Caco-2 (cell line): Measurements from ENCODE around the gene CCDC102A. TPM values are rescaled to one million over a fixed set of nuclear protein-coding genes. Genes with fewer than 3 reads are reported as not detected.

ENCODE experiments used
- BruUV-seq: library from RNA; stranded (reverse); fragments of 400-500 nt; replicated peaks from 2 replicates; lab custom pipeline; 2021; lab: Mats Ljungman, UMichigan
- CTCF ChIA-PET: fragments of 300-600 bp; sonication (Branson Sonifier 250); formaldehyde crosslinking; loops from one replicate; lab custom pipeline; 2022; ENCODE audit warnings: antibody characterized with exemption; lab: Charles Lee
- POLR2A ChIA-PET: fragments of 300-600 bp; sonication (Branson Sonifier 250); formaldehyde crosslinking; loops from one replicate; lab custom pipeline; 2022; ENCODE audit warnings: antibody characterized with exemption; lab: Charles Lee
- DNase-seq, 2 experiments: peaks; one replicate each; pipeline versions ENCODE4 v3.0.0 to v3.0.0-alpha.2; 2020 to 2022
- H3K27me3 ChIP-seq: replicated peaks from 2 replicates; pipeline ENCODE4 v1.6.0; 2011; ENCODE audit warnings: low read length; ENCODE audit not compliant: control insufficient read depth, insufficient read depth
- H3K36me3 ChIP-seq: 2 replicates; pipeline ENCODE4 v1.5.1; 2011; ENCODE audit warnings: low read length; ENCODE audit not compliant: control insufficient read depth, insufficient read depth
- H3K4me1 ChIP-seq: fragments of 250-450 bp; sonication (Bioruptor Pico); 2 replicates; pipeline ENCODE4 v1.5.1; 2020; ENCODE audit warnings: mild to moderate bottlenecking
- H3K4me3 ChIP-seq: 2 replicates; pipeline ENCODE4 v1.5.1; 2011; ENCODE audit warnings: low read depth, mild to moderate bottlenecking, control low read depth, low read length
- H3K9me3 ChIP-seq: fragments of 250-450 bp; sonication (Bioruptor Pico); 2 replicates; pipeline ENCODE4 v1.5.1; 2020; ENCODE audit warnings: mild to moderate bottlenecking, moderate library complexity
- H3K27ac Mint-ChIP-seq: one replicate; pipeline ENCODE4 v1.8.0; 2022; ENCODE audit warnings: mixed read lengths; ENCODE audit not compliant: unreplicated experiment
- H3K27me3 Mint-ChIP-seq: one replicate; pipeline ENCODE4 v1.8.0; 2022; ENCODE audit warnings: mixed read lengths; ENCODE audit not compliant: insufficient read depth, unreplicated experiment
- H3K36me3 Mint-ChIP-seq: one replicate; pipeline ENCODE4 v1.8.0; 2022; ENCODE audit warnings: mild to moderate bottlenecking, mixed read lengths; ENCODE audit not compliant: insufficient read depth, unreplicated experiment
- H3K4me1 Mint-ChIP-seq: one replicate; pipeline ENCODE4 v1.8.0; 2022; ENCODE audit warnings: low read depth, mixed read lengths; ENCODE audit not compliant: unreplicated experiment
- H3K4me3 Mint-ChIP-seq: one replicate; pipeline ENCODE4 v1.8.0; 2022; ENCODE audit warnings: mild to moderate bottlenecking, moderate library complexity, mixed read lengths; ENCODE audit not compliant: unreplicated experiment
- H3K9me3 Mint-ChIP-seq: one replicate; pipeline ENCODE4 v1.8.0; 2022; ENCODE audit warnings: mixed read lengths; ENCODE audit not compliant: unreplicated experiment
- intact Hi-C: fragments of 100-400 bp; cut with micrococcal nuclease; formaldehyde crosslinking; loops from one replicate; pipeline ENCODE4 v1.10.0; 2022; ENCODE audit not compliant: unreplicated experiment
- total RNA-seq: library from RNA; stranded (reverse); gene quantifications from 2 replicates; pipeline ENCODE4 v1.2.3, GENCODE V29; 2022
- TF ChIP-seq, protein P1 (sequence below), 2 experiments: fragments of 200-600 bp in 1 of 2; IDR thresholded peaks; 1 replicate in 1 of 2; 2 replicates in 1 of 2; pipeline versions ENCODE4 v1.5.1 to v1.8.0; 2011 to 2022; ENCODE audit warnings: antibody characterized with exemption in 1 of 2, control low read depth in 1 of 2, inconsistent platforms in 1 of 2, low read depth in 1 of 2, low read length in 1 of 2, mild to moderate bottlenecking in 1 of 2, moderate library complexity in 1 of 2; ENCODE audit not compliant: insufficient read depth in 1 of 2, severe bottlenecking in 1 of 2, unreplicated experiment in 1 of 2

Gene CCDC102A
- total RNA-seq, 1 experiment from 2014 or later: 11.8 TPM

DNA sequence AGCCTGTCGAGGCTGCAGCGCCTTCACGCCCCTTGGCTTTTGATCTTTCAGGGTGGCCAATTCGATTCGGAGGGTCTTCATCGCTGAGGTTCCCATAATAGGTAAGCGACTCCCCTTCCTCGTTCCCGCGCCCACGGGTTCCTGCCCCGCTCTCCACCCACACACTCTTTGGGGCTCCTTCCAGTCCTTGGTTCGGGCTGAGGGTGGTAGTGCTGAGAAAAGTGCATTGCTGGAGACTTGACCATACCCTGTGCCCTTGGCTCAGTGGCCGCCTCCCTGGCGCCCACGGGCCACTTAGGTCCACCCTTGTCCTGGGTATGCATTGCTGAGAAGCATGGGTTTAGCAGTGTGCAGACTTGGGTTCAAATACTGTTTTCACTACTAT, 73.4 kb downstream of the CCDC102A start:
- DNase-seq: no peak
- BruUV-seq: no TSS peak
- CTCF ChIA-PET: interaction anchor here (0.6 to 2.8 kb wide), 10 partner anchors 8 to 273 kb away, joined by 3 to 17 read pairs (median 7); partner anchors contain the start of genes CIAPIN1, COQ9 and KATNB1
- H3K27ac Mint-ChIP-seq: peak overlapping the region; percentile 92
- no peaks in the 10 kb centered on the region for H3K27me3 ChIP-seq
- TF ChIP-seq, protein P1, sequence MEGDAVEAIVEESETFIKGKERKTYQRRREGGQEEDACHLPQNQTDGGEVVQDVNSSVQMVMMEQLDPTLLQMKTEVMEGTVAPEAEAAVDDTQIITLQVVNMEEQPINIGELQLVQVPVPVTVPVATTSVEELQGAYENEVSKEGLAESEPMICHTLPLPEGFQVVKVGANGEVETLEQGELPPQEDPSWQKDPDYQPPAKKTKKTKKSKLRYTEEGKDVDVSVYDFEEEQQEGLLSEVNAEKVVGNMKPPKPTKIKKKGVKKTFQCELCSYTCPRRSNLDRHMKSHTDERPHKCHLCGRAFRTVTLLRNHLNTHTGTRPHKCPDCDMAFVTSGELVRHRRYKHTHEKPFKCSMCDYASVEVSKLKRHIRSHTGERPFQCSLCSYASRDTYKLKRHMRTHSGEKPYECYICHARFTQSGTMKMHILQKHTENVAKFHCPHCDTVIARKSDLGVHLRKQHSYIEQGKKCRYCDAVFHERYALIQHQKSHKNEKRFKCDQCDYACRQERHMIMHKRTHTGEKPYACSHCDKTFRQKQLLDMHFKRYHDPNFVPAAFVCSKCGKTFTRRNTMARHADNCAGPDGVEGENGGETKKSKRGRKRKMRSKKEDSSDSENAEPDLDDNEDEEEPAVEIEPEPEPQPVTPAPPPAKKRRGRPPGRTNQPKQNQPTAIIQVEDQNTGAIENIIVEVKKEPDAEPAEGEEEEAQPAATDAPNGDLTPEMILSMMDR (IDR thresholded peaks at IDR 0.05; ENCODE audit: insufficient read depth in 1 of 2, low read depth in 1 of 2, low read length in 1 of 2, severe bottlenecking in 1 of 2, unreplicated experiment in 1 of 2): no peak
- POLR2A ChIA-PET: interaction anchor here (1.2 to 2.3 kb wide), 4 partner anchors 14 to 65 kb away, joined by 3 to 16 read pairs (median 5); partner anchors contain the start of genes CIAPIN1 and COQ9
- H3K4me3 Mint-ChIP-seq: peak overlapping the region; percentile 85
- peaks cover 3% of the 10 kb centered on the region; the same call in 1 of the 2 replicates for H3K36me3 ChIP-seq
- peaks cover 37% of the 10 kb centered on the region for H3K36me3 Mint-ChIP-seq
- no peaks in the 10 kb centered on the region for H3K9me3 Mint-ChIP-seq
- intact Hi-C loops: loop anchor here (1.0 to 2.0 kb wide), 3 partner anchors 16 to 56 kb away; partner anchors contain the start of genes CIAPIN1 and COQ9
- H3K4me1 ChIP-seq: 0 out of 2 replicates have a peak, but pooled peaks cover 8% of the 10 kb centered on the region
- peak overlapping the region; percentile 73 for H3K4me3 ChIP-seq
- H3K9me3 ChIP-seq: no peaks in the 10 kb centered on the region
- no peaks in the 10 kb centered on the region for H3K4me1 Mint-ChIP-seq
- H3K27me3 Mint-ChIP-seq: no peaks in the 10 kb centered on the region

DNA sequence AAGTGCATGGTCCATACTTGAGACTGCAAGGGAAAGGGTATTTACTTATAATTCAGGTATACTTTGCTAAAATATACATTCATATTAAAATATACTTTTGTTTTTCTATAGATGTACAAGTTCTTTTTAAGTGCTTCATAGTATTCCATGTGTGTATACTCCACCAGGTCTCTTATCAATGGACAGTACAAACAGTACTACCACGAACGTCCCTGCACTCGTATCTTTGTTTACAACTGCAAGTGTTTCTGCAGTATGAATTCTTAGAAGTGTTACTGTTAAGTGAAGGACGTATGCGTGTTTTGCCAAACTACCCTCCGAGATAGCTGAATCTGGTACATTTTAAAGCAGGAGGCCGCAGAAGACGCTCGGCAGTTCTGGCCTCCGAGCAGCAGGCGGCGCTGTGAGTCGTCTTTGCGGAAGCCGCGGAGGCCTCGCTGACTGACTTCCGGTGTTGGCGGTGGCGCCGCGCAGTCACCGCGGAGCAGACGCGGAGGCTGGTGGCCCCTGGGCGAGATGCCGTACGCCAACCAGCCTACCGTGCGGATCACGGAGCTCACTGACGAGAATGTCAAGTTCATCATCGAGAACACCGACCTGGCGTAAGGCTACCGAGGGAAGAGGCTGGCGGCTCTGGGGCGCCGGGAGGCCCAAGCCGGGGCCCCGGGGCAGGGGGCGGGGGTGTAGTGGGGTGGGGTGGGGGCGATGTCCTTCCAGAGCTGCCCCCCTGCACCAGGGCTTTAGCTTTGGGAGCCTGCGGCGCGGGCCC, 74.0 kb downstream of the CCDC102A start, which contains the start of gene POLR2C:
TSS of gene POLR2C (plus strand) at position 471 of the 769 bp plus-strand sequence. CDS start at position 517, 46 bp downstream.
- CTCF ChIA-PET: interaction anchor here (0.6 to 2.8 kb wide), 12 partner anchors 9 to 273 kb away, joined by 3 to 17 read pairs (median 7); partner anchors contain the start of genes CIAPIN1, COQ9 and KATNB1
- intact Hi-C loops: loop anchor here (1.0 to 2.0 kb wide), 3 partner anchors 15 to 57 kb away; partner anchors contain the start of genes CIAPIN1 and COQ9
- POLR2A ChIA-PET: interaction anchor here (0.6 to 2.3 kb wide), 8 partner anchors 13 to 239 kb away, joined by 3 to 16 read pairs (median 4); partner anchors contain the start of genes CIAPIN1 and COQ9
- Histone ChIP-seq H3K4me3 (peak within 1 kb of the TSS; percentile 73), H3K4me1 (0 out of 2 replicates have a peak, but pooled peaks cover 8% of the 10 kb centered on the region), H3K9me3 (no peaks in the 10 kb centered on the region), H3K36me3 (peaks cover 5% of the 10 kb centered on the region), H3K27me3 (no peaks in the 10 kb centered on the region)
- peaks cover 31% of the 10 kb centered on the region for H3K36me3 Mint-ChIP-seq
- TF ChIP-seq, protein P1 (IDR thresholded peaks at IDR 0.05; ENCODE audit: insufficient read depth in 1 of 2, low read depth in 1 of 2, low read length in 1 of 2, severe bottlenecking in 1 of 2, unreplicated experiment in 1 of 2): peak; percentile 96 to 98
- H3K27ac Mint-ChIP-seq: peak within 1 kb of the TSS; percentile 92
- peak within 1 kb of the TSS; percentile 85 for H3K4me3 Mint-ChIP-seq
- no peaks in the 10 kb centered on the region for H3K27me3 Mint-ChIP-seq
- H3K4me1 Mint-ChIP-seq: no peaks in the 10 kb centered on the region
- DNase-seq: peak; percentile 88 to 95
- no peaks in the 10 kb centered on the region for H3K9me3 Mint-ChIP-seq
- no TSS peak for BruUV-seq

Other genes with a start within 250 kb of the CCDC102A start
- 0.44 and 0.68 TPM in 2 replicates for gene CCL22, start 177.8 kb downstream of the CCDC102A start, total RNA-seq
- 0.16 TPM in 1 of 2 replicates, not detected in the other for gene CX3CL1, start 164.1 kb downstream of the CCDC102A start, total RNA-seq
- gene CCL17, start 131.8 kb downstream of the CCDC102A start, total RNA-seq: not detected in 2 replicates
- 98.3 and 103 TPM in 2 replicates for gene CIAPIN1, start 89.2 kb downstream of the CCDC102A start, total RNA-seq
- gene COQ9, start 89.1 kb downstream of the CCDC102A start, total RNA-seq: 50.9 and 54.2 TPM in 2 replicates
- 100 and 102 TPM in 2 replicates for gene POLR2C, start 73.9 kb downstream of the CCDC102A start, total RNA-seq
- 111 and 122 TPM in 2 replicates for gene DOK4, start 50.1 kb downstream of the CCDC102A start, total RNA-seq
- 4.6 and 5.2 TPM in 2 replicates for gene ADGRG5, start 6.1 kb upstream of the CCDC102A start, total RNA-seq
- gene ADGRG1, start 92.1 kb upstream of the CCDC102A start, total RNA-seq: 153 and 195 TPM in 2 replicates
- gene ADGRG3, start 131.7 kb upstream of the CCDC102A start, total RNA-seq: 0.25 TPM in 1 of 2 replicates, not detected in the other
- 1.1 and 1.2 TPM in 2 replicates for gene DRC7, start 158.2 kb upstream of the CCDC102A start, total RNA-seq
- 31.8 and 32.4 TPM in 2 replicates for gene KATNB1, start 199.2 kb upstream of the CCDC102A start, total RNA-seq